D721Med (cell line): ENCODE measurements around the gene LMOD3.

ENCODE experiments used
- DNase-seq: peaks from one replicate; pipeline ENCODE4 v3.0.0; 2011; ENCODE audit warnings: low spot score; ENCODE audit not compliant: insufficient read length
- FAIRE-seq: peaks from 2 replicates; lab custom pipeline; 2011; peaks lifted over from hg19 to GRCh38; lab: Jason Lieb, UNC
- CTCF ChIP-seq: IDR thresholded peaks from 2 replicates; pipeline ENCODE4 v1.5.1; 2012; ENCODE audit warnings: mild to moderate bottlenecking, control low read depth; ENCODE audit not compliant: insufficient read depth; ENCODE audit errors: missing control alignments

The LMOD3 gene

GRCh38 chr3:69122403-69122802 lies at the start of gene LMOD3:
Gene LMOD3 (minus strand): TSS chr3:69122595. CDS start chr3:69122386, 209 bp downstream.
- no peak for DNase-seq
- no peak for FAIRE-seq
- TF ChIP-seq CTCF = no peak

- FAIRE-seq (no peak), DNase-seq (no peak)
- no peak for TF ChIP-seq CTCF
Observed at GRCh38 chr3:69172058-69172457, 49.7 kb upstream of the LMOD3 start.

- no peak for DNase-seq
- no peak for FAIRE-seq
- no peak for TF ChIP-seq CTCF
Observed at GRCh38 chr3:69166446-69166845, 44.1 kb upstream of the LMOD3 start.

DNA sequence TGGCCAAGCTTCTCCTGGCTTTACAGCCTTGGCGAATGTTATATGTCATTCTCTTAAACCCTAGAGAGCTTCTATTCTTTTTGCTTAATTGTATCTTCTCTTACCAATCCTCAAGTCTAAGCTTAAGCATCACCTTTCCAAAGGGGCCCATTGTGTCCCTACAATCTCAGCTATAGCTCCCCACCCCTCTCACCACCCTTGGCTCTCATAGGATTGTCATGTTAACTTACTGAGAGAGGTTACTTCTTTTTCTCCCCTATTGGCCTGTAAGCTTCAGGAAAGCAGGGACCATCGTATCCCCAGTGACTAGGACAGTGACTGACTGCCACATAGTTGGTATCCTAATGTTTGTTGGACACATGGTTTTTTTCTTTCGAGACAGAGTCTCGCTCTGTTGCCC lies 43.3 kb upstream of the LMOD3 start:
- TF ChIP-seq CTCF = no peak
- DNase-seq (no peak), FAIRE-seq (no peak)

- DNase-seq = no peak
- TF ChIP-seq CTCF = no peak
- no peak for FAIRE-seq
Observed at GRCh38 chr3:69164296-69164695, 41.9 kb upstream of the LMOD3 start.

- no peak for DNase-seq
- no peak for FAIRE-seq
- no peak for TF ChIP-seq CTCF
Observed at GRCh38 chr3:69162308-69162980, 40.0 kb upstream of the LMOD3 start.

- TF ChIP-seq CTCF = peak; percentile 97
- DNase-seq (no peak), FAIRE-seq (peak; percentile 87)
Observed at GRCh38 chr3:69161587-69162307, 39.4 kb upstream of the LMOD3 start.
